Left lobe of liver (tissue), 2 donors: ENCODE results near the gene HCRTR1. TPM values are rescaled to one million over a fixed set of nuclear protein-coding genes. Genes with fewer than 3 reads are reported as not detected.

Source experiments
- ATAC-seq: fragments of 200-7000 bp; cut with Tn5 transposase; one replicate; pipeline ENCODE4 v1.9.1; 2020; ENCODE audit warnings: mild to moderate bottlenecking, moderate library complexity
- DNase-seq: peaks from one replicate; pipeline ENCODE4 v3.0.0-alpha.2; 2020; ENCODE audit warnings: low spot score
- total RNA-seq: library from RNA; stranded (reverse); gene quantifications from one replicate; pipeline ENCODE4 v1.2.1, GENCODE V29; 2021
- donor health status: DM: no; HTN: no; CAD: no; lungs with moderate emphysema.
- donor health status: DM: no; HTN: yes; CAD: no.

The HCRTR1 gene
- total RNA-seq, 1 donor from 2014 or later = not detected

- DNase-seq (no peak), ATAC-seq (no peak)
Observed at GRCh38 chr1:31646259-31646960, 28.9 kb downstream of the HCRTR1 start.

GRCh38 chr1:31647106-31647505 lies 29.6 kb downstream of the HCRTR1 start:
- ATAC-seq (no peak), DNase-seq (no peak)

GRCh38 chr1:31648190-31648589 lies 30.7 kb downstream of the HCRTR1 start:
- DNase-seq (no peak), ATAC-seq (no peak)

GRCh38 chr1:31648641-31649357 lies 31.3 kb downstream of the HCRTR1 start:
- ATAC-seq (no peak), DNase-seq (no peak)

DNA sequence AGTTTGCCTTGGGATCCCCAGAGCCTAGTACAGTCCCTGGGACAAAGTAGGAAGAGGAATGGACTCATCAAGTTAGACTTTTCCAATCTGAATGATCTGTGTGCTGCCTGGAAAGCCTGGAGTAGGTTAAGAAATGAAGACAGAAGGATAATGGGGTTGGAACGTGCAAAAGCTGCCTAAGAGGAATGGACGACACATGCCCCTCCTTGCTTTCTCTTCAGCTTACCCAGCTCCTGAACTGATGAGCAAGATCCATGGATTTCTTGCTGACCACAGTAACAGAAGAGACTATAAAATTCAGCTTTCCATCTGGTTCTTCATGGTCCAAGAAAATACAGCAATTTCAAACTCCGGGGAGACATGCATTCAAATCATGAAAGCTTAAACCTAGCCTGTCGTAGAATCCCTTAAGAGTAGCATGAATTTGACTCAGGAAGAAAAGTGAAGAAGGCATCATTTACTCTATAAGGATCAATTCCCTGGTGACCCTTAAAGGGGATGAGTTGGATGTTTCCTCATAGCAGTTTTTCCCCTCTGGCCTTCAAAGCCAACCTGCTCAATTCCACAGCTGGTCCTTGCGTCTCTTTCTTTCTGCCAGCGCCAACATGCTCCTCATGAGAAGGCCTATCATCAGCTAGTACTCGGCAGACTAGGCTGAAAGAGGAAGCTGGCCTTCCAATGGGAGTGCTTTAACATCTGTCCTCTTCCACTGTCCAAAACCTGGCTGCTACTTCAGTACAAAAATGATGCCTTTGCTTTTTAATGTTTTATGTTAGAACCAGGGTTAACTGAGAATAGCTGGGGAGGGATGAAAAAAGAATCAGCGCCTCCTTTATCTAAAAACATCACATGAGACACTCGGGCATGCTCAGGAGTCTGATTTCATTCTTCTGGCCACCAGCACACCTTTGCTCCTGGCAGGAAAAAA lies 32.9 kb downstream of the HCRTR1 start:
- no peak for ATAC-seq
- DNase-seq = no peak

- DNase-seq = no peak
- no peak for ATAC-seq
Observed at GRCh38 chr1:31651089-31651420, 33.6 kb downstream of the HCRTR1 start.

DNA sequence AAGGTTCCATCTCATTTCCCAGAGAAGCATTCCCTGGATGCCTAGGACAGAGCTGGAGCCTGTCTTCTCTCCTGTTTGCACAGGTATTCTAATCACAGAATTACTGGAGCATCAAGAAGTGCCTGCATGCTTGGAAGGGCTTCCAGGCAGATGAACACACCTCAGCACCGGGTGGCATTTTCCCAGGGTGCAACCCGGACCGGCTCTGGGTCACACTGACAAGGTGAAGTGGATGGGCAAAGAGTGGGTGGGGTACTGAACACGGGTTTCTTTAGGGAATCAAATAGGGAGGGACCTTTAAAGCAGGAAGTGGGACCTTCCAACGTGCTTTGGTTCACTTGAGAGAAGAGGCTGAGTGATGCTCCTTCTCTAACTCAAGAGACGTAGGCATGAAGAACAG lies 34.3 kb downstream of the HCRTR1 start:
- DNase-seq = no peak

GRCh38 chr1:31652891-31653499 lies 35.5 kb downstream of the HCRTR1 start:
- no peak for ATAC-seq
- DNase-seq = no peak

More for the DNA sequence above, 34.3 kb downstream of the HCRTR1 start:
- ATAC-seq = no peak

DNA sequence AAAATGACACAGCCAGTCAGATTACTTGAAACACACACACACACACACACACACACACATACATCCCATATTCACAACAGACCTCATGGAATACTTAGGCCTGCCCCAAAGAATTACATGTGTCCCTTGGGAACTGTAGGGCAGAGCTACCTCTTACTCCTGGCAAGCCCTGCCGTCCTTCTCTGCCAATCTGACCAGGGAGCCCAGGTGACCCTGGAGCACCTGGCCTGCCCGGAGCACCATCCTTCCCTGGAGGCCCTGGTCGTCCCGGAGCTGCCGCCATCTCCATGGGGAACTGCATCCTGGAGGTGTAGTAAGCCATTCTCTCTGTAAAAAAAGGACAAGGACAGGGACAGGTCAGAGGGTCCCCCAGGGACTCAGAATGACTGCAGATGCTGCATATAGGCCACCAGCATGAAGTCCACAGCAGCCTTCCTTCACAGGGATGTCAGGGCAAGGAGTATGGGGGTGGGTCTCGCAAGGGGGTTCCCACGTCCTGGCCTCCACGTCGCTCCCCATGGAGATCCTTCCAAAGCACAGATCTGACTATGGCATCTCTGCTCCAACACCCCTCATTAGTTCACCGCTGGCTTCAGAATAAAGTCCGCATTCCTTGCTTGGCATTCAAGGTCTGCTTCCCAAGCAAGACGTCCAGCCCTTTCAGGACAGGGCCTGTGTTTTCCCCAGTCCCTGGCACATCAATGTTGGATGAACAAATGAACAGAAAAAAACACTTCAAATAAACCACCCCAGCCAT lies 36.4 kb downstream of the HCRTR1 start:
- ATAC-seq = no peak
- no peak for DNase-seq

DNA sequence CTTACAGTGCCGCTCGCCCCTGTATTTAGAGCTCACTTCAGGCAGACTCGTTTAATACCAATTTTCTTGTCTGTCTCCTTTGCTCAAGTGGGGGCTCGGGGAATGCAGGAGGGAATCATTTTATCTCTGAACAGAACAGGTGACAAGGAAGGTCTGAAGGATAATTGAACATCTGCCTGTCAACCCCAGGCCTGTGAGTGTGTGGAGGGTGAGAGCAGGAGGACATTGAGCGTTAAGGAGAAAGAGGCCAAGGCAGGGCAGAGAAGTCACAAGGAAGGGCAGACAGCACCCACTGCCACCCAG lies 36.9 kb downstream of the HCRTR1 start:
- ATAC-seq = no peak
- no peak for DNase-seq

DNA sequence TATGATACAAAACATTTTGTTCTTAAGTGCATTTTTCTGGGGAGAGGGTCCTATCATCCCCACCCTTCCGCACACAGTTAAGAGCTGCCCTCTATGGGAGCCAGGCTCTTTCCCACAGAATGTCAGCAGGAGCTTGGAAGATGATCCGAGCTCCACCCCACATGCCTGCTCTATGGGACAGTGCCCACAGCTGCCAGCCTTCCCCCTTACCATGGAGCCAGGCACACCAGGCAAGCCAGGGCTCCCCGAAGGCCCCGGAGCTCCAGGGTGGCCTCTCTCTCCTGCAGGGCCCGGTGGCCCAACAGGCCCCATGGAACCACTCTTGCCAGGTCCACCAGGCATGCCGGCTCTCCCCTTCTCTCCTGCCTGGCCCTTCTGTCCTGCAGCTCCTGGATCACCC lies 37.6 kb downstream of the HCRTR1 start:
- ATAC-seq = no peak
- no peak for DNase-seq

- DNase-seq (no peak), ATAC-seq (no peak)
Observed at GRCh38 chr1:31655756-31656155, 38.3 kb downstream of the HCRTR1 start.

DNA sequence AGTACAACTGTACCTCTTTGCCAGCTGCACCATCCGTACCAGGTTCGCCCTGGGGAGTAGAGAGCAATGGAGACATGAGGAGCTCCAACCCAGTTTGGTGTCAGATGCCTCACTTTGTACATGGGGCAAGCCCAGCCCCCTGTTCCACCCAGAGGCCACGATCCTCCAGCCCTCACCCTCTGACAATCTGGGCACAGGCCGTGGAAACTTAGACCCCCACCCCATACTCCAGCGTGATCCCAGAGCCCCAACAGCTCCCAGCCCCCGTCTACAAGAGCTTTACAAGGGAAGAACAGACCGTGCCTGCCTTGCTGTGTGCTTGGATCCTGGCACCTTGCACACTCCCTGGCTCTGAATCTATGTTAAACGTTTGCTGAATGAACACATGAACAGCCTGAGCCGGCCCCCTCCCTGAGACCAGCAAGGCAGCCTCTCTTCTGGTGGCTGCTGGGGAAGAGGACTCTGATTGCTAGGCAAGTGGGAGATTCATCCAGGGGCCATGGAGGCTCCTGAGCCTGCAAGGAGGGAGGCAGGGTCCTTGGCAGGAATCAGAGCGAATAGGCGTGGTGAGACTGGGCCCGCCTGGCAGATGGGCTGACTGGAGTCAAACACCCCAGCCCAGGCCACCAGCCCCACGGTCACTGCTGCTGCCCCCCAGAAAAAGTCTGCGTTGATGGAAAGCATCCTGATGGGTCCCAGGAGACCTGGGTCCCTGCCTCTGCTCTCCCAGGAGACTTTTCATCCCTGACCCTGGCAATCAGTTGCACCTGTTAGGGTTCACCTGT lies 39.7 kb downstream of the HCRTR1 start:
- DNase-seq (no peak), ATAC-seq (no peak)

GRCh38 chr1:31657972-31658510 lies 40.6 kb downstream of the HCRTR1 start:
- ATAC-seq (no peak), DNase-seq (no peak)

DNA sequence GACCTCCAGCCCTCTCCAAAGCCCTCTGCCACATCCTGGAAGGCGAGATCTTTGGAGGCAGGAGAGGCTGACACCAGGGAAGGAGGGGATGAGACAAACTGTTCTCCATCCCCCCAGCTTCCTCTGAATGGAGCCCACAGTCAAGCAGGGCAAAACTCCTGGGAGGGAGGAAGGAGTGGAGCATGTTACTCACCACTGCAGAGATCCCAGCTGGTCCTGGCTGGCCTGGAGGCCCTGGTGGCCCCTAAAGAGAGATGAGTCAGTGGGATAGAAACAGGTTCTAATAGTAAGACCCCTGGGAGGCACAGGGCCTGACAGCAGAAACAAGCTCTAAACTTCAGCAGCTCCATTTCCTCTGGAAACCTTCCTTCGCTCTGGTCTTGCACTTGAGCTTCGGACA lies 41.2 kb downstream of the HCRTR1 start:
- no peak for ATAC-seq

GRCh38 chr1:31659889-31660288 lies 42.4 kb downstream of the HCRTR1 start:
- DNase-seq (no peak), ATAC-seq (no peak)

More for the DNA sequence above, 41.2 kb downstream of the HCRTR1 start:
- no peak for DNase-seq

- no peak for DNase-seq
- no peak for ATAC-seq
Observed at GRCh38 chr1:31660871-31661455, 43.5 kb downstream of the HCRTR1 start.

- DNase-seq (no peak), ATAC-seq (no peak)
Observed at GRCh38 chr1:31661856-31662255, 44.4 kb downstream of the HCRTR1 start.

DNA sequence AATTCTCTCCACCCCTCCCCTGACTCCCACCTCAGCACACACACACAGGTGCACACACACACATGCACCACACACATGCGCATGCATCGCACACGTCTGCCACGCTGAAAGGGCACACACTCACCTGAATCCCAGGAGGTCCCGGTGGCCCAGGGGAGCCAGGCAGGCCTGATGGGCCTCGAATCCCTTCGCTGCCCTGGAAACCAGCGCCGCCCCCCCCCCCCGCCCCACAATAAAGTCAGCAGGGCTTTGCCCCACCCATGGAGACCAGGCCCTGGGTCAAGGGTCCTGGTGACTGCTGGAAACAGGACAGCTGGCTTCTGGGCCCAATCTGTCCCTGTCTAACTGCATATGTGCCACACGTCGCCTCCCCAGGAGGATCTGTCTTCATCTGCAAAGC lies 45.0 kb downstream of the HCRTR1 start:
- ATAC-seq (no peak), DNase-seq (no peak)
